ENCODE data around the gene CHST3. TPM values are rescaled to one million over a fixed set of nuclear protein-coding genes. Genes with fewer than 3 reads are reported as not detected.

CHST3 gene
- total RNA-seq, 6 donors from 2014 or later: 5.4 to 15.0 (median 8.4) TPM

GRCh38 chr10:72024596-72024995 is 60.4 kb downstream of the CHST3 start:
- Histone ChIP-seq H3K36me3 (no peaks in the 10 kb centered on the region), H3K9me3 (no peaks in the 10 kb centered on the region), H3K4me1 (peaks cover 3 to 23% (median 18%) of the 10 kb centered on the region in 4 donors), H3K27ac (peak overlapping the region in 1 of 4 donors; percentile 56), H3K4me3 (no peak overlapping the region), H3K27me3 (no peaks in the 10 kb centered on the region)
- TF ChIP-seq POLR2A (IDR thresholded peaks at IDR 0.05) (no peak), EP300 (IDR thresholded peaks at IDR 0.05) (no peak), POLR2AphosphoS5 (IDR thresholded peaks at IDR 0.05) (no peak), CTCF (IDR thresholded peaks at IDR 0.05) (no peak)
- ATAC-seq (ENCODE audit: low FRiP score in 2 of 2) (no peak), DNase-seq (no peak)
- WGBS, 2 donors: 77 to 85% methylated on average over 4 of the region's 4 CpGs

- H3K9me3 ChIP-seq: no peaks in the 10 kb centered on the region
- DNase-seq: no peak
- TF ChIP-seq POLR2A (IDR thresholded peaks at IDR 0.05) (no peak), EP300 (IDR thresholded peaks at IDR 0.05) (no peak), CTCF (IDR thresholded peaks at IDR 0.05) (no peak), POLR2AphosphoS5 (IDR thresholded peaks at IDR 0.05) (no peak)
- no peaks in the 10 kb centered on the region for H3K27me3 ChIP-seq
- H3K4me3 ChIP-seq: no peak overlapping the region
- ATAC-seq (ENCODE audit: low FRiP score in 2 of 2): no peak
- H3K4me1 ChIP-seq: peaks cover 8 to 30% (median 24%) of the 10 kb centered on the region in 4 donors
- H3K36me3 ChIP-seq: no peaks in the 10 kb centered on the region
- 92 to 93% methylated on average over 8 of the region's 8 CpGs for WGBS, 2 donors
- peak overlapping the region in 2 of 4 donors; percentile 50 to 56 for H3K27ac ChIP-seq
These were observed 61.2 kb downstream of the CHST3 start for GRCh38 chr10:72025400-72025799.

GRCh38 chr10:72025832-72026231 is 61.6 kb downstream of the CHST3 start:
- ATAC-seq (ENCODE audit: low FRiP score in 2 of 2): no peak

GRCh38 chr10:72026278-72027111 is 62.3 kb downstream of the CHST3 start:
- no peaks in the 10 kb centered on the region for H3K27me3 ChIP-seq
- H3K4me3 ChIP-seq: no peak overlapping the region
- no peak for TF ChIP-seq POLR2AphosphoS5 (IDR thresholded peaks at IDR 0.05)
- TF ChIP-seq EP300 (IDR thresholded peaks at IDR 0.05): peak in 1 of 4 donors; percentile 27
- ATAC-seq (ENCODE audit: low FRiP score in 2 of 2): peak in 1 of 2 donors; percentile 87
- H3K36me3 ChIP-seq: no peaks in the 10 kb centered on the region
- DNase-seq: peak in 1 of 2 donors; percentile 48
- WGBS, 2 donors: 63 to 68% methylated on average over 13 to 14 of the region's 14 CpGs
- H3K4me1 ChIP-seq: peaks cover 9 to 35% (median 23%) of the 10 kb centered on the region in 4 donors
- H3K27ac ChIP-seq: peak overlapping the region; percentile 45 to 60 (median 53)
- H3K9me3 ChIP-seq: no peaks in the 10 kb centered on the region

More at GRCh38 chr10:72025832-72026231, 61.6 kb downstream of the CHST3 start:
- H3K27ac ChIP-seq: peak overlapping the region in 3 of 4 donors; percentile 45 to 56 (median 50)
- TF ChIP-seq POLR2AphosphoS5 (IDR thresholded peaks at IDR 0.05) (no peak), EP300 (IDR thresholded peaks at IDR 0.05) (no peak)
- WGBS, 2 donors: 78 to 88% methylated on average over 5 of the region's 5 CpGs
- DNase-seq: no peak
- peaks cover 10 to 34% (median 23%) of the 10 kb centered on the region in 4 donors for H3K4me1 ChIP-seq
- H3K4me3 ChIP-seq: no peak overlapping the region
- H3K9me3 ChIP-seq: no peaks in the 10 kb centered on the region
- H3K36me3 ChIP-seq: no peaks in the 10 kb centered on the region
- no peaks in the 10 kb centered on the region for H3K27me3 ChIP-seq

GRCh38 chr10:72027498-72027897 is 63.3 kb downstream of the CHST3 start:
- Histone ChIP-seq H3K36me3 (no peaks in the 10 kb centered on the region), H3K4me1 (peaks cover 12 to 30% (median 20%) of the 10 kb centered on the region in 4 donors), H3K27ac (peak overlapping the region in 2 of 4 donors; percentile 50 to 56), H3K27me3 (no peaks in the 10 kb centered on the region), H3K4me3 (no peak overlapping the region), H3K9me3 (no peaks in the 10 kb centered on the region)
- DNase-seq (no peak), ATAC-seq (ENCODE audit: low FRiP score in 2 of 2) (peak in 1 of 2 donors; percentile 55)
- WGBS, 2 donors: 77 to 78% methylated on average over 6 of the region's 6 CpGs
- no peak for TF ChIP-seq POLR2A (IDR thresholded peaks at IDR 0.05)
- no peak for TF ChIP-seq POLR2AphosphoS5 (IDR thresholded peaks at IDR 0.05)
- no peak for TF ChIP-seq EP300 (IDR thresholded peaks at IDR 0.05)
- TF ChIP-seq CTCF (IDR thresholded peaks at IDR 0.05): no peak
